Melanocyte of skin (primary cell): ENCODE data around the gene ZNF493. TPM values are rescaled to one million over a fixed set of nuclear protein-coding genes. Genes with fewer than 3 reads are reported as not detected.

Experiments
- total RNA-seq, 2 donors: library from RNA; depleted of rRNA; stranded (reverse); fragments of >200 nt; gene quantifications; 2 replicates each; pipeline ENCODE4 v1.2.3, GENCODE V29; 2012

ZNF493 gene
- total RNA-seq = 10 to 100 TPM; 10.7 to 13.0 TPM

DNA sequence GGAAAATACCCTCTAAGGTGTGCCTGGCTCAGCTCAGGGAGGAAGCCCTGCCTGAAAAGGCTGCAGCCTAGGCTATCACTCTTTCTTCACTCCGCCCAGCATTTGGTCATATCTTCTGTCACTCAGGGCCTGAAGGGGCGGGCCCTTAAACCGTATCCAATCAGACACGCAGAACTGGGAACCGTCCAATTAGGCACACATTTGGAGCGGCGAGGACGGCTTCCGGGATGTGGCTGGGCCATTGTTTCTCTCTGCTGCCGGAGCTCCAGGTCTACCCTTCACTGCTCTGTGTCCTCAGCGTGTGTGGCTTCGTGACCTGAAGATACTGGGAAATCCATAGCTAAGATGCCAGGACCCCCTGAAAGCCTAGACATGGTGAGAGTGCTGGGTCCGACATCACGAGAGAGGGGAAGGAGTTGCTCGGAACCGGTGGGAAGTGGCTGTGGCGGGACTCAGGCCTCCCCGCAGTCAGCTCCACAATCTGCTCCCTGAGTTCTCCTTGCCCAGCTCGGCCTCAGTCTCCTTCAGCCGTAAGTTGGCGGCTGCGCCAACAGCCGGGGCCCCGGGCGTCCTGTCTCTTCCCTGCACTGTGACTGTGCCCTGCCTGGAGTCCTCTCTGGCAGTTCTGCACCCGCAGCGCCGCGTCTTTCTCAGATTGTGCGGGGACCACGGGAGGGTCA lies at the start of gene ZNF493:
Gene ZNF493 (plus strand): TSS at position 241 of the 680 bp plus-strand sequence. CDS start 105 bp downstream, at position 346.

GRCh38 chr19:21358768-21359451 lies 38.0 kb upstream of the ZNF493 start, which contains the start of gene ZNF738:
TSS of gene ZNF738 (plus strand) at chr19:21359000. CDS start at chr19:21359141, 141 bp downstream.

Other genes with a start within 250 kb of the ZNF493 start
- gene ZNF708, start 67.7 kb upstream of the ZNF493 start, total RNA-seq = 1 to 10 TPM; 5.3 to 6.9 TPM
- 1 to 10 TPM; 3.1 to 5.3 TPM for gene ZNF738, start 38.1 kb upstream of the ZNF493 start, total RNA-seq
- 1 to 10 TPM; 4.0 to 4.8 TPM for gene ZNF429, start 108.5 kb downstream of the ZNF493 start, total RNA-seq